ENCODE results near the gene CIDEB. TPM values are rescaled to one million over a fixed set of nuclear protein-coding genes. Genes with fewer than 3 reads are reported as not detected.
A peak's percentile ranks its signal among the peaks of the same experiment; 100 is the strongest.

Gene CIDEB
- total and polyA plus RNA-seq, 10 of the 15 experiments (the other 5 are each of a cell fraction or from before 2014, with no cell fraction given): 0.34 to 6.3 (median 3.2) TPM

- TF ChIP-seq RELB (IDR thresholded peaks at IDR 0.05; ENCODE audit: low read depth) (peak; percentile 51; the same call in 1 of the 2 replicates), MYC (IDR thresholded peaks at IDR 0.05; ENCODE audit: insufficient read depth, insufficient read length, insufficient replicate concordance, low read length, severe bottlenecking) (no peak), ATF3 (IDR thresholded peaks at IDR 0.05; ENCODE audit: borderline replicate concordance, extremely low read depth, low read depth, low read length) (no peak), NFXL1 (IDR thresholded peaks at IDR 0.05; ENCODE audit: borderline replicate concordance) (no peak), ZBTB4 (CRISPR knock-in tag; IDR thresholded peaks at IDR 0.05) (no peak), FOS (IDR thresholded peaks at IDR 0.05; ENCODE audit: borderline replicate concordance, extremely low read depth, insufficient read length) (no peak), HSF1 (IDR thresholded peaks at IDR 0.05; ENCODE audit: low read depth, low read length) (no peak), SP1 (IDR thresholded peaks at IDR 0.05; ENCODE audit: low read depth, low read length) (no peak), IRF4 (IDR thresholded peaks at IDR 0.05; ENCODE audit: low read depth, low read length) (no peak), ATF2 (IDR thresholded peaks at IDR 0.05; ENCODE audit: low read length) (no peak), E4F1 (IDR thresholded peaks at IDR 0.05; ENCODE audit: borderline replicate concordance, partially characterized antibody) (no peak), ZNF384 (IDR thresholded peaks at IDR 0.05; ENCODE audit: borderline replicate concordance, low read depth, low read length) (no peak), SUPT20H (IDR thresholded peaks at IDR 0.05; ENCODE audit: borderline replicate concordance, control insufficient read depth, low read depth, low read length) (no peak), RUNX3 (IDR thresholded peaks at IDR 0.05; ENCODE audit: low read length) (no peak), SMAD5 (IDR thresholded peaks at IDR 0.05; ENCODE audit: low read depth) (no peak)
Measured at GRCh38 chr14:24279301-24280186, 28.2 kb downstream of the CIDEB start (continued).
